ENCODE data around the gene SLC35G6.
"Not testable (repeated sequence)": the region's sequence is repeated elsewhere in the genome, so short reads cannot be mapped to it uniquely, and the experiment has no call there.

The SLC35G6 gene

DNA sequence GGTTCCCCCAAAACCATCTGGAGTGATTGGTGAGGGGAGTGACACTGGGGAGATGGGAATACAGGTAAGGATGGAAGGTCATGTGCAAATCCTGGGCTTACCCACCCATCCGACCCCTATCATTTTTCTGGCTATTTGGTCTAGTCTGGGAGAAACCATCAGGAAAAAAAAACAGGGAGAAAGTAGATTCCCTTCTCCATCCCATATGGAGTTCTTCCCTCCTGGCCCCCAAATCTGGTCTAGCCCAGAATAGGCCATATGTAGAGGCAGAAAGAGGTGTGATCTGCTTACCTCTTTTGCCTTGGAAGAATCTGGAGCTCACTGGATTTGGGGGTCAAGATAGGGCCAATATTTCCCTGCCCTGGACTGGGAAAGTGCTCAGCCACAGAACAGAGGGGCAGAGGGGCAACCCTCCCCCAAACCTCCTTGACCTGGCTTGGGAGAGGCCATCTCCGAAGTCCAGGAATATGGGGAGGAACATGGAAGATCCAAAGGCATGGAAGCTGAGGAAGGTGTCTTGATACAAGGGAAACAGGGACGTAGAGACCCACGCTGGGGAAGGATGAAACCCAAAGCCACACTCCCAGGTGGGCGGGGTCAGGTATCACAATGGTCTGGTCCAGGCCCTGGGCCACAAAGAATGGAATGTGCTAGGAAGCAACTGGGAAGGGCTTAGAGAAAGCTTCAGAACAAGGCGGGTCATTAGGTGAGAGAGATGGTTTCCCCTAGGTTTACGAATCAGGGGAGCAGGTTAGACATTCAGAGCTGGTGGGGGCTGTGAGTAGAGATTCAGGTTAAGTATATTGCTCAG lies 20.2 kb upstream of the SLC35G6 start:
- no peak for DNase-seq

- no peak for DNase-seq
Observed at GRCh38 chr17:7462474-7463371, 18.5 kb upstream of the SLC35G6 start.

- no peak for DNase-seq
Observed at GRCh38 chr17:7463372-7463846, 17.8 kb upstream of the SLC35G6 start.

DNA sequence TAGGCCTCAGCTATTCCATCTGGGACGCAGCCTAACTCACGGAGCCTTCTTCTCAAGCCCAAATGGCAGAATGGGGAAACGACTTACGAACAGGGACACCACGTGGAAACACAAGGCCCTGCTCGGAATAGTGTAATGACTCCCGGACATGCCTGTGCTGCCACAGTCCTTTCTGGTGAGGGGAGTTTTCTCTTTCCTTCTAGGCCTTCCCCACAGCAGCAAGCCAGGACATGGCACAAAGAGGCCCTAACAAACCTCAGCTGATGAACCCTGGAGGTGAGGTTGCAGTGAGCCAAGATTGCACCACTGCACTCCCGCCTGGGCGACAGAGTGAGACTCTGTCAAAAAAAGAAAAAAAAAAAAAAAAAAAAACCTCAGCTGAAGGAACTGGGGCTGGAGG lies 17.2 kb upstream of the SLC35G6 start:
- DNase-seq: no peak

- DNase-seq: no peak
Observed at GRCh38 chr17:7465597-7466275, 15.5 kb upstream of the SLC35G6 start.

DNA sequence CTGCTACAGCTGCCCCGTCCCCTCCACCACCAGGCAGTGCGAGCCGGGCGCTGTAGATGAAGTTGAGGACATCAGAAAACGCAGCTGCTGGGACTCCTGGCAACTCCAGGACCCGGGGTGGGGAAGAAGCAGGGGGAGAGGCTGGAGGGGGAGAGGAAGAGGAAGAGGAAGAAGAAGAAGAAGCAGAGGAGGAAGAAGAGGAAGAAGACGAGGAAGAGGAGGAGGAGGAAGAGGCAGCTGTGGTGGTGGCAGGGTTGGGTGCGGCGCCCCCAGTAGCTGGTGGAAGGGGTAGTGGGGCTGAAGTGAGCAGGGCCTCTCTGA lies 15.0 kb upstream of the SLC35G6 start:
- no peak for DNase-seq

DNA sequence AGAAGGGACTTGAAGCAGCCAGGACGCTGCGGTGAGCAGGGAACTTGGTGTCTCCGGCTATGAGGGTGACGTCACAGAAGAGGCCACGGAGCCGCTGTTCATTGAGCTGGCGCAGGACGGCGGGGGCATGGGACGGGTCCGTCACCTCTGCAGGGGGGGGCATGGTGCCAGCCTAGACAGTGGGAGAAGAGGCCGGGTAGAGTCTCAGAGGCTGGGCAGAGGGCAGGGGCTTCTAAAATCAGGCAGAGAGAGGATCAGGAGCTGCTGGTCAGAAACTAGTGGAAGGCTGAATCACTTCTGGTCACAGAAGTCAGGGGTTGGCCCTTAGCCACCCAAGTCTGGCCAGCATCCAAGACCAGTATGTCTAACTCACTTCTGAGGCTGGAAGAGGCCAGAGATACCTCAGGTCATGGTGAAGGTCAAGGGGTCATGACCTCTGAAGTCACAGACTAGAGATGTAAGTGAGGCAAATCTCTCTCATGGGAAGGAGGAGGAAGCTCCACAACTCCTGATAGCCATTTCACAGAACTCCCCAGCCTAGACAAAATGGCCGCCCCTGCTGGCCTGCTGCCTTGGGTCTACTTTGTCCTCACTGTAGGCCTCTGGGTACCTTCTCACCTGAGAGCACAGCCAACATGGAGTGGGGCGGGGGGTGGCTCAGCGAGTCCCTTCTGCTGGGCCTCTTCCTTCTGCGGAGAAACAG lies 14.5 kb upstream of the SLC35G6 start:
- no peak for DNase-seq

- no peak for DNase-seq
Observed at GRCh38 chr17:7467498-7467897, 13.7 kb upstream of the SLC35G6 start.

GRCh38 chr17:7468290-7468689 lies 13.0 kb upstream of the SLC35G6 start:
- no peak for DNase-seq

DNA sequence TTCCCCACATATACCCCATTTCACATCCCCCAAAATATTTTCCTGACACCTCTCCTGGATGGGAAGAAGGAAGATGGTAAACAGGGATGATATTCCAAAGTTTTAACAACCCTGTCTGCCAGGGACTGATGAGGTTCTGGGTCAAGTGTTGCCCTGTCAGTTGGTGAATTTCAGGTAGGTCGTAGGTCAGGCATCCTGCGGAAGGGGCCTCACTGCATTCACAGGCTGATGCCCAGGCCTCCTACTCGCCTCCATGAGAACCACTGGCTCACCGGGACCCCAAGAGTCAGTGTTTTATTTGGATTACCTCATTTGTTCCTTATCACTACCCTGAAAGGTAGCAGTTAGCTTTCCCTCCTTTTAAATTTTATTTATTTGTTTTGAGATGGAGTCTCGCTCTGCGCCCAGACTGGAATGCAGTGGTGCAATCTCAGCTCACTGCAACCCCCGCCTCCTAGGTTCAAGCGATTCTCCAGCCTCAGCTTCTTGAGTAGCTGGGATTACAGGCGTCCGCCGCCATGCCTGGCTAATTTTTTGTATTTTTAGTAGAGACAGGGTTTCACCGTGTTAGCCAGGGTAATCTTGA lies 12.3 kb upstream of the SLC35G6 start:
- no peak for DNase-seq

DNA sequence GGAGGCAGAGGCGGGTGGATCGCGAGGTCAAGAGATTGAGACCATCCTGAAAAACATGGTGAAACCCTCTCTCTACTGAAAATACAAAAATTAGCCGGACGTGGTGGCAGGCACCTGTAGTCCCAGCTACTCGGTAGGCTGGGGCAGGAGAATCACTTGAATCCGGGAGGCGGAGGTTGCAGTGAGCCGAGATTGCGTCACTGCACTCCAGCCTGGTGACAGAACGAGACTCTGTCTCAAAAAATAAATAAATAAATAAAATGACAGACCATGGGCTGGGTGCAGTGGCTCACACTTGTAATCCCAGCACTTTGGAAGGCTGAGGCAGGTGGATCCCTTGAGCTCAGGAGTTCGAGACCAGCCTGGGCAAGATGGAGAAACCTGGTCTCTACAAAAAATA lies 11.4 kb upstream of the SLC35G6 start:
- not testable (repeated sequence) for DNase-seq

GRCh38 chr17:7470457-7470973 lies 10.7 kb upstream of the SLC35G6 start:
- not testable (repeated sequence) for DNase-seq

DNA sequence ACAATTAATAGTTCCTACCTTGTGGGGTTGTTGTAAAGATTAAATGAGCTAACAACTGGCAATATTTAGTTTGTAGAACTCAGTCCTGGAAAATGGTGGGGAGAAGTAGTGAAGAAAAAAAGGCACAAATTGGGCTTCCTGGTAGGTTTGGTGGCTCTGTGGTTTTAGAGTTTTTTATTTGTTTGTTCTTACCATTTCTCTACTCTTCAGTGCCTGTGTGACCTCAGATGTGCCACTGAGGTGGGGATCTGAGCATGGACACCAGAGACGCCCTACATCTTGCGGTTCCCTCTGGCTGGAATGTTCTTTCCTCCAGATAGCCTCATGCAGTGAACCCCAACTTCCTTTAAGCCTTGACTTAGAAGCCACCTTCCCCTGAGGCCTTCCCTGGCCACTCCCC lies 9.5 kb upstream of the SLC35G6 start:
- DNase-seq: no peak

- not testable (repeated sequence) for DNase-seq
Observed at GRCh38 chr17:7474767-7475166, 6.5 kb upstream of the SLC35G6 start.

DNA sequence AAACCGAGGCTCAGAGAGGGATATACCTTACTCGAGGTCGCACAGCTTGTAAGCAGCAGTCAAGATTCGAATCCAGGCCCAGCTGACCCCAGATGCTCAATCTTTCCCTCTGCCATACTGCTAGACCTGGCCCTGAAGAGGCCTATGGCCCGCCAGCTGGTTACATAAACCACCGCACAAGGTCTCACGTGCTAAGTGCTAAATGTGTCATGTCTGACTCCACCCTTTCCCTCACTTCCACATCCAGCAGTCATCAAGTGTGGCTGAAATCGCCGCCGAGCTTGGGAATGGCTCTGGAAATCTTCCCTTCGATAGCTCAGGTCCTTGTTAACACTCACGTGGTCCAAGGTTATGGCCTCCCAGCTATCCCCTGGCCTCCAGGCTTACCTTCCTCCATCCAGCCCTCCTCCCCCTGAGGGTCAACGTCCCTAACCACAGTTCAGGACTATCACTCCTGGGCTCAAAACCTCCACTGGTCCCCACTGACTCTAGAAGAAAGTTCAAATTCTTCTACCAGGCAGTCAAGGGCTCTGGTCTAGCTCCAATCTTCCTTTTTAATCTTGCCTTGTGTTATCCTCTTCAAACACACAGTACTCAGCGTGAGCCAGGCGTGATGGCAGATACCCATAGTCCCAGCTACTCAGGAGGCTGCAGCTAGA lies 5.4 kb upstream of the SLC35G6 start:
- DNase-seq: no peak

DNA sequence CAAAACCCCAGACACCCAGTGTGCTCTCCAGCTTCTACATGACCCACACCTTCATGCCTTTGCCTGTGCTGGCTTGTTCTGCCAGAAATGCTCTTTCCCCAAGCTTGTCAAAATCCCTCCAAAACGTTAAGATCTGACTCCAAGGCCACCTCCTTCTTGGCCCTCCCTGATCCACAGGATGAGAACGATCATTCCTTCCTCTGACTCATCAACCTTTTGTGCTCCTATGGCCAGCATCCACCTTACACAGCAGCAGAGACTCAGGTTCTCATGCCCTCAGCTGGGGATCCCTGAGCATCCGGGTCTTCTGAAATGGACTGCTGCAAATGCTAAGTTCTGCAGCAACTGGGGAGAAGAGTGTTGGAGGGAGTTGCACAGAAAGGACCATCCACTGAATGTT lies 4.8 kb upstream of the SLC35G6 start:
- no peak for DNase-seq

GRCh38 chr17:7476951-7477350 lies 4.3 kb upstream of the SLC35G6 start:
- DNase-seq: no peak

- peak; percentile 38 for DNase-seq
Observed at GRCh38 chr17:7477392-7478275, 3.6 kb upstream of the SLC35G6 start.

- no peak for DNase-seq
Observed at GRCh38 chr17:7478276-7479212, 2.7 kb upstream of the SLC35G6 start.
